Thyroid gland (tissue), 4 donors: ENCODE measurements around the gene ZNF429. TPM values are rescaled to one million over a fixed set of nuclear protein-coding genes. Genes with fewer than 3 reads are reported as not detected.

ENCODE experiments used
- DNase-seq, 2 donors: peaks; one replicate each; pipeline ENCODE4 v3.0.0-alpha.2; 2019
- H3K27ac ChIP-seq, 3 donors: fragments of 200-600 bp; sonication (generic); 1 replicate in 2 of 3; 2 replicates in 1 of 3; pipeline ENCODE4 v1.5.1; 2016 to 2019; ENCODE audit warnings: mild to moderate bottlenecking in 1 of 3, moderate library complexity in 1 of 3
- H3K27me3 ChIP-seq: fragments of 200-600 bp; sonication (generic); one replicate; pipeline ENCODE4 v1.5.1; 2019
- H3K36me3 ChIP-seq, 2 donors: fragments of 200-600 bp; sonication (generic); one replicate each; pipeline ENCODE4 v1.5.1; 2016 to 2019
- H3K4me1 ChIP-seq, 2 donors: fragments of 200-600 bp; sonication (generic); one replicate each; pipeline ENCODE4 v1.5.1; 2017 to 2019
- H3K4me3 ChIP-seq, 3 donors: fragments of 200-600 bp; sonication (generic); replicated peaks in 1 of 3; 1 replicate in 2 of 3; 2 replicates in 1 of 3; pipeline ENCODE4 v1.5.1; 2016; ENCODE audit warnings: mild to moderate bottlenecking in 1 of 3
- H3K9me3 ChIP-seq: fragments of 200-600 bp; sonication (generic); one replicate; pipeline ENCODE4 v1.5.1; 2017
- CTCF ChIP-seq, 6 experiments: fragments of 200-600 bp in 3 of 6; fragments of 450-650 bp in 3 of 6; sonication (generic) in 3 of 6; IDR thresholded peaks; one replicate each; pipeline ENCODE4 v1.5.1; 2016 to 2019; ENCODE audit warnings: antibody characterized with exemption in 6 of 6, mild to moderate bottlenecking in 2 of 6, inconsistent platforms in 1 of 6, moderate library complexity in 1 of 6
- POLR2A ChIP-seq, 2 donors: fragments of 450-650 bp; IDR thresholded peaks; one replicate each; pipeline ENCODE4 v1.6.1; 2017; ENCODE audit warnings: antibody characterized with exemption in 2 of 2, mild to moderate bottlenecking in 2 of 2, moderate library complexity in 1 of 2
- WGBS, 2 donors: methylation state at CpG; one replicate each; pipeline ENCODE4 v1.1.5; 2017; 5-methylcytosine and 5-hydroxymethylcytosine counted together
- intact Hi-C: fragments of 100-400 bp; cut with DNase I; formaldehyde crosslinking; loops from one replicate; pipeline ENCODE4 v1.15.1; 2023
- total RNA-seq, 4 donors: library from RNA; depleted of rRNA; stranded (reverse); fragments of >200 nt; gene quantifications; one replicate each; pipeline ENCODE4 v1.2.3, GENCODE V29; 2016

Gene ZNF429
- total RNA-seq, 4 donors from 2014 or later = 21.4 to 41.5 (median 36.6) TPM

GRCh38 chr19:21581646-21582240 is 76.3 kb downstream of the ZNF429 start:
- H3K36me3 ChIP-seq = no peaks in the 10 kb centered on the region
- 94 to 96% methylated on average over 1 of the region's 1 CpG for WGBS, 2 donors
- H3K4me1 ChIP-seq = peaks cover 0 to 4% of the 10 kb centered on the region in 2 donors
- no peak for TF ChIP-seq POLR2A (IDR thresholded peaks at IDR 0.05)
- no peak for TF ChIP-seq CTCF (IDR thresholded peaks at IDR 0.05)
- no peak overlapping the region for H3K4me3 ChIP-seq
- no peak overlapping the region for H3K27ac ChIP-seq
- no peaks in the 10 kb centered on the region for H3K27me3 ChIP-seq
- no peaks in the 10 kb centered on the region for H3K9me3 ChIP-seq
- intact Hi-C loops = no loop called here
- DNase-seq = no peak

- Histone ChIP-seq H3K27me3 (no peaks in the 10 kb centered on the region), H3K4me3 (no peak overlapping the region), H3K4me1 (peaks cover 0 to 4% of the 10 kb centered on the region in 2 donors), H3K36me3 (no peaks in the 10 kb centered on the region), H3K9me3 (no peaks in the 10 kb centered on the region), H3K27ac (no peak overlapping the region)
- intact Hi-C loops = no loop called here
- TF ChIP-seq CTCF (IDR thresholded peaks at IDR 0.05) = no peak
- TF ChIP-seq POLR2A (IDR thresholded peaks at IDR 0.05) = no peak
- DNase-seq = no peak
- WGBS, 2 donors = 74 to 82% methylated on average over 5 of the region's 5 CpGs
Measured at GRCh38 chr19:21584537-21584936, 79.1 kb downstream of the ZNF429 start.

GRCh38 chr19:21585281-21585890 is 80.0 kb downstream of the ZNF429 start:
- intact Hi-C loops = no loop called here
- Histone ChIP-seq H3K27me3 (no peaks in the 10 kb centered on the region), H3K9me3 (no peaks in the 10 kb centered on the region), H3K27ac (no peak overlapping the region), H3K4me3 (no peak overlapping the region), H3K4me1 (peaks cover 0 to 4% of the 10 kb centered on the region in 2 donors), H3K36me3 (no peaks in the 10 kb centered on the region)
- no peak for DNase-seq
- 76 to 86% methylated on average over 12 of the region's 12 CpGs for WGBS, 2 donors
- TF ChIP-seq POLR2A (IDR thresholded peaks at IDR 0.05) (no peak), CTCF (IDR thresholded peaks at IDR 0.05) (no peak)

GRCh38 chr19:21586311-21587116 is 81.1 kb downstream of the ZNF429 start:
- TF ChIP-seq CTCF (IDR thresholded peaks at IDR 0.05) = no peak
- TF ChIP-seq POLR2A (IDR thresholded peaks at IDR 0.05) = peak in 1 of 2 donors; percentile 22
- peak overlapping the region in 2 of 3 donors; percentile 48 to 69 for H3K4me3 ChIP-seq
- peaks cover 0 to 4% of the 10 kb centered on the region in 2 donors for H3K4me1 ChIP-seq
- intact Hi-C loops = no loop called here
- H3K27me3 ChIP-seq = no peaks in the 10 kb centered on the region
- no peaks in the 10 kb centered on the region for H3K36me3 ChIP-seq
- peak overlapping the region in 2 of 3 donors; percentile 53 to 64 for H3K27ac ChIP-seq
- H3K9me3 ChIP-seq = no peaks in the 10 kb centered on the region
- DNase-seq = peak; percentile 30 to 53
- WGBS, 2 donors = 3 to 7% methylated on average over 20 to 25 of the region's 72 CpGs

GRCh38 chr19:21587117-21587461 is 81.7 kb downstream of the ZNF429 start:
- peak overlapping the region in 2 of 3 donors; percentile 48 to 69 for H3K4me3 ChIP-seq
- 31 to 43% methylated on average over 11 to 12 of the region's 12 CpGs for WGBS, 2 donors
- H3K4me1 ChIP-seq = peaks cover 0 to 4% of the 10 kb centered on the region in 2 donors
- TF ChIP-seq POLR2A (IDR thresholded peaks at IDR 0.05) (no peak), CTCF (IDR thresholded peaks at IDR 0.05) (no peak)
- no peaks in the 10 kb centered on the region for H3K36me3 ChIP-seq
- peak overlapping the region in 2 of 3 donors; percentile 53 to 64 for H3K27ac ChIP-seq
- no peaks in the 10 kb centered on the region for H3K27me3 ChIP-seq
- peak; percentile 21 to 32 for DNase-seq
- intact Hi-C loops = no loop called here
- H3K9me3 ChIP-seq = no peaks in the 10 kb centered on the region
